ENCODE data around the gene DVL3.

Gene DVL3

DNA sequence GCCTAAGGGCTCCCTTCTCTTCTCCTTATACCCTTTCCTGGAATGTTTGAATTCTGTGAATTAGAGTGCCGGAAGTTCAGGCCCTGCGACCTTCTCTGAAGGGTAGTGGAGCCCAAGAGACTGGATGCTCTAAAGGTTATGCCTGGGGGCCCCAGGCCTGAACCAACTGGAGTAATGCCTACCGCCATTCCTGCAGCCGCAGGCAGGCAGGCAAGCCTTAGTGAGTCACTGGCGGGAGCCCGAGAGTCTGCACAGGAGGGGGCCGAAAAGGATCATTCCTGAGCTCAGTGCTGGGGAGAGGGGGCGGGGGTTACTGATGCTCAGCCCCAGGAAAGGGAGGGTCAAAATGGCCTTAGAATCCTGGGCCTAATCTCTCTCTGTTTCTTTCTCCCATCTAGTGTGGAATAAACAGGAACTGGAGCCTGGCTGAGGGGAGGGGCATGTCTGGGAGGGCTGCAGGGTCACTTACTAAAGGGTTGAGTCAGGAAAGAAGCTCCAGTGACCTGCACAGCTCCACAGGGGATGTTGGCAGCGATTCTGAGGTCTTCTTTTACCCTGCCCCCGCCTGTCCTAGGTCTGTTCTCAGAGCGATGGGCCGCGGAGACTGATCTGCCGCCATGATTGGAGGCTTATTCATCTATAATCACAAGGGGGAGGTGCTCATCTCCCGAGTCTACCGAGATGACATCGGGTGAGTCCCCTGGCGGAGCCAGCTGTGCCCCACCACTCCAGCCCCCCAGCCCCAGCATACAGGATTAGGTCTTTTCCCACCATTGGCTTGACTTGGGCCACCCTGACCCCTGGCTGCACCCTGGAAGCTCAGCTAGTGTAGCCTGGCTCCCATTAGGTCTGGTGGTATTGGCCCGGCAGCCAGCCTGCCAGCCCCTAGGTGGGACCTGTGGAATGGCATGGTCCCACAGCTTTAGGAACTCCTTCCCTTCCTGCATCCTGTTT, 21.5 kb downstream of the DVL3 start:
- DNase-seq (ENCODE audit: low spot score), result peak; percentile 52

DNA sequence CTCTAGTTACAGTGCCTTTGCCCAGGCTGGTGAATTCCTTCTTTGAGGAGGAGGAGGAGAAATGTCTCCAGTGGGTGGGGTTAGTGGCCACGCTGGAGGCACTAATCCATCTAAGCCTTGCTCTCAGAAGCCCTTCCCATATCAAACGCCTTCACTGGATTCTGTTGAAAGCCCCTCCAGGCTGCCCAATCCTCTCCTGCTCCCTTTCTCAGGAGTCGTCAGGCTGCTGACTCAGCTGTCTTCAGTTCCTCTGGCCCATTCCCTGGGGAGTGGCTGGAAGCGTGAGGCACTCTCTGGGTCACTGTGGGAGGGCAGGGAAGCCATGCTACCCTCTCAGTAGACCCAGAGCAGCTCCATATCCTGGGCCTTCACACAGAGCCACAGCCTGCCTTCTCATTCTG, 22.2 kb downstream of the DVL3 start:
- DNase-seq (ENCODE audit: low spot score), result no peak

GRCh38 chr3:184177767-184178306, 22.7 kb downstream of the DVL3 start:
- DNase-seq (ENCODE audit: low spot score), result no peak

GRCh38 chr3:184178521-184179138, 23.5 kb downstream of the DVL3 start:
- DNase-seq (ENCODE audit: low spot score), result no peak

DNA sequence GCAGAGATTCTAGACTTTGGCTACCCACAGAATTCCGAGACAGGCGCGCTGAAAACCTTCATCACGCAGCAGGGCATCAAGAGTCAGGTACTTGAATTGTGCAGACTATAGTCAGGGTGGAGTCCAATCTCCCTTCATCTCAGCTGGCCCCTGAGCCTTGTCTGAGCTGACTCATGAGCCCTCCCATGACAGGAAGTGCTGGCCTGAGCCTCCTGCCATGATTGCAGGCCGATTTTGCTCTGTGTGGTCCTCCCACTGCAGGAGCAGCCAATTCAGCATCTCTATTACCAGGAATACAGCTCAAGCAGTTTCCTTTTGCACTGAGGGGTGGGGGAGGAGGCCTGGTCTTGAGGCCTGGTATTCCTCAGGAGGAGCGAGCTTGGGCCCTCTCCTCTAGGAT, 25.0 kb downstream of the DVL3 start:
- DNase-seq (ENCODE audit: low spot score), result no peak

DNA sequence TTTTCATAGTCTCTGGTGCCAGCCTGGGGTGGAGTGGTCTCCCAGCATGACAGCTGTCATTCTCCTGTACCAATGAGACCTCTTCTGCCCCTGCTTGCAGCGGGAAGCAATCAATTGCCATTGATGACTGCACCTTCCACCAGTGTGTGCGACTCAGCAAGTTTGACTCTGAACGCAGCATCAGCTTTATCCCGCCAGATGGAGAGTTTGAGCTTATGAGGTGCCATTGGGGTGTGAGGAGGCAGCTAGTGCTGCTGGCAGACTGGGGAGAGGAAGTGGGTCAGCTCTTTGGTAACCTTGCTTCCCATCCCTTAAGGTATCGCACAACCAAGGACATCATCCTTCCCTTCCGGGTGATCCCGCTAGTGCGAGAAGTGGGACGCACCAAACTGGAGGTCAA, 26.4 kb downstream of the DVL3 start:
- DNase-seq (ENCODE audit: low spot score), result no peak

DNA sequence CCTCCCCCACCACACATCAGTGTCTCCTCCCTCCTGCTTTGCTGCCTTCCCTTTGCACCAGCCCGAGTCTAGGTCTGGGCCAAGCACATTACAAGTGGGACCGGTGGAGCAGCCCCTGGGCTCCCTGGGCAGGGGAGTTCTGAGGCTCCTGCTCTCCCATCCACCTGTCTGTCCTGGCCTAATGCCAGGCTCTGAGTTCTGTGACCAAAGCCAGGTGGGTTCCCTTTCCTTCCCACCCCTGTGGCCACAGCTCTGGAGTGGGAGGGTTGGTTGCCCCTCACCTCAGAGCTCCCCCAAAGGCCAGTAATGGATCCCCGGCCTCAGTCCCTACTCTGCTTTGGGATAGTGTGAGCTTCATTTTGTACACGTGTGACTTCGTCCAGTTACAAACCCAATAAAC, 28.5 kb downstream of the DVL3 start:
- DNase-seq (ENCODE audit: low spot score), result no peak

DNA sequence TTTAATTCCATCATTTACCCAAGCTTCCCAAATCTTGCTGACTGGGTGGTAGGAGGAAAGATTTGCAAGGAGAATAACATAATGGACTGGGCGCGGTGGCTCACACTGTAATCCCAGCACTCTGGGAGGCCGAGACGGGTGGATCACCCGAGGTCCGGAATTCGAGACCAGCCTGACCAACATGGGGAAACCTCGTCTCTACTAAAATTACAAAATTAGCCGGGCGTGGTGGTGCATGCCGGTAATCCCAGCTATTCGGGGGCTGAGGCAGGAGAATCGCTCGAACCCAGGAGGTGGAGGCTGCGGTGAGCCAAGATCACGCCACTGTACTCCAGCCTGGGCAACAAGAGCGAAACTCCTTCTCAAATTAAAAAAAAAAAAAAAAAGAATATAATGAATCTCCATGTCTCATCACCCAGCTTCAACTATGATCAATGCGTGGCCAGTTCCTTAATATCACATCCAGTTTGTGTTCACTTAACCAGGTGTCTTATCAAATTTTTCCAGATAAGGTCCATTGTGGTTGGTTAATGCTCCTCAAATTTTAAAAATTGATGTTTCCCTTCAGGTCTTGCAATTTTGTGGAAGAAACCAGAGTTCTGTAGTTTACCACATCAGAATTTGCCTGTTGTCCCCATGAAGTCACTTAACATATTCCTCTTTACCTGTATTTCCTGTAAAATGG, 29.5 kb downstream of the DVL3 start:
- no peak for DNase-seq (ENCODE audit: low spot score)

DNA sequence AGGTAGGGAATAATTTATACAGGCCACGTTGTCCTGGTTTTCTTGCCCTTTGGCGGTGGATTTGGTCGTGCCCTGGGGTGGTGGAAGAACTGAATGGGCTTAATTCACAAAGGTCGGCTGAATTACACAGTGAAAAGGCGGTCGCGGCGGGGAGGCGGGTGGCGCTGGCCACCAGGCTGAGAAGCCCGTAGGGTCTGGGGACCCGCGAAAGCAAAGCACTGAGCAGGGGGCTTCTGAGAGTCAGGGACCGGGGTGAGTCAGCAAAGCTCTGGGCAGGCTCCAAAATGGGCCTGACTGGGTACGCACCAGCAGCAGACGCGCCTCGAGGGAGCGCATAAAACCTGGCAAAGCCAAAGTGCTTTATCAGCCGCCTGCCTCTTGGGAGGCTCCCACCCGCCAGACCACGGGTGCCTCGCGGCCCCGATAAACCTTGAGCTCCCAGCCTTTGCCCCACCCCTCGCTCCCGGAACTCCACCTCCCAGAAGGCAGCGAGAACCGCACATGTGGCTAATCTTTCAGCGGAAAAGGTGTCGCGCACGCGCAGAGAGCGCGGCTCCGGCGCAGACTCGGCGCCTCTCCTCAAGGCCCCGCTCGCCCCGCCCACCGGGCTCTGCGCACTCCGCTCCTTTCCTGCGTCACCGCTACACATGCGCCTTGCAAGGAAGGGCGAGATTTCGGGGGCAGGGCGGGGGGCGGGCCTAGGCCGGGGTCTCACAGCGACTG, 30.4 kb downstream of the DVL3 start:
- DNase-seq (ENCODE audit: low spot score), result peak; percentile 99

DNA sequence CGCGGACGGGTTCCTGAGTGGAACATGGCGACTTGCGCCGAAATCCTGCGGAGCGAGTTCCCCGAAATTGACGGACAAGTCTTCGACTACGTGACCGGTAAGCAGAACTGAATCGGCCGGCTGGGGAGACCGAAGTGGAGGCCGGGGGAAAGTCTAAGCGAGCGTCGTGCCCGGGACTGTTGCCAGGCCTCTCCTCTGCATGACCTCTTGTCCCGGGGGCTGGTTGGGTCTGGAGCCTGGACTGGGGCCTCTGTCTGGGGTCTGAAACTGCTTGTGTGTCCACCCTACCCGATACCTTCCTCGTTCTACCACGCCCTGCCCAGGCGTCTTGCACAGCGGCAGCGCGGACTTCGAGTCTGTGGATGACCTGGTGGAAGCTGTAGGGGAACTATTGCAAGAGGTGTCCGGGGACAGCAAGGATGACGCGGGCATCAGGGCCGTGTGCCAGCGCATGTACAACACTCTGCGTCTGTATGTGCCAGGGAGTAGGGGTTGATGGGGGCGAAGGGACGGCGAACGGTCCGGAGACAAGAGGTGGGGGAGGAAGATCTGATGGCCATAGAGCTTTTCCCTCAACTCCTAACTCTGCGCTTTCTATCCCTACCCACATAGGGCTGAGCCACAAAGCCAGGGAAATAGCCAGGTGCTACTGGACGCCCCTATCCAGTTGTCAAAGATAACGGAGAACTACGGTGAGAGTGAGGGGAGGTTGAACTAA, 31.2 kb downstream of the DVL3 start, which contains the start of gene ABCF3:
Gene ABCF3, plus strand, starts transcription at position 16 of the 718 bp plus-strand sequence. Its CDS starts 9 bp downstream, at position 25.
- no peak for DNase-seq (ENCODE audit: low spot score)

DNA sequence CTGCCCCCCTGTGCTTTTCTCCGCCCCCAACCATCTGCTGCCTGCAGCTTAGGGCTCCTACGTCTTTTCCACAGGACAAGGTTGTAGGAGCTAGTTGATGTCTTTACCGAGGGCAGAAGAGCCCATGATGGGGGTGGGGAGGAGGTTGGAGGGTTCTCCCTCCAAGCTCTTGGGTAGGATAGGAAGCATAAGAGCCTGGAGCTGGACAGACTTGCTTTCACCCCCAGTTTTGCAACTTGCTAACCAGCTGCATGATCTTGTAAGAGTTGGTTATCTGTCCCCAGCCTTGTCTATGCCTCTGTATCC, 31.7 kb downstream of the DVL3 start:
- DNase-seq (ENCODE audit: low spot score), result no peak

- DNase-seq (ENCODE audit: low spot score), result no peak
These were observed 32.9 kb downstream of the DVL3 start for GRCh38 chr3:184188080-184188479.

- DNase-seq (ENCODE audit: low spot score), result no peak
These were observed 34.2 kb downstream of the DVL3 start for GRCh38 chr3:184189421-184189820.

- no peak for DNase-seq (ENCODE audit: low spot score)
These were observed 37.7 kb downstream of the DVL3 start for GRCh38 chr3:184192889-184193288.

GRCh38 chr3:184193991-184194539, 38.9 kb downstream of the DVL3 start:
- no peak for DNase-seq (ENCODE audit: low spot score)

DNA sequence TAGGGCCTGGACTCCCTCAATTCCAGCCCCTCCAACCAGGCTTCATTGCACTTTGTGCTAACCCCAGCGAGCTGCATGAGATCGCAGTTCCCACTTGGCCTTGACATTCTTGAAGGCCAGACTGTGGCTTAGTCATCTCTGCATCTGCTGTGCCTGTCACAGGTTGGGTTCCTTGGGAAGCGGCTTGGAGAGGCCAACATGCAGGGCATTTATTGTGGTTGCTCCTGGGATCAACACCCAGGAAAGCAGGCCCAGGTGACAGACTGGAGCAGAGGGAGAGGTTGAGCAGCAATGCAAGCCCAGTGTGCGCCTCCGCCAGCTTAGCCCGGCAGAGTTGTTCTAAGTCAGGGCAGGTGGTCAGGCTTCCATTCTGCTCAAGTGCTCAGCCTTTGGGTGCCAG, 41.4 kb downstream of the DVL3 start:
- DNase-seq (ENCODE audit: low spot score), result no peak

DNA sequence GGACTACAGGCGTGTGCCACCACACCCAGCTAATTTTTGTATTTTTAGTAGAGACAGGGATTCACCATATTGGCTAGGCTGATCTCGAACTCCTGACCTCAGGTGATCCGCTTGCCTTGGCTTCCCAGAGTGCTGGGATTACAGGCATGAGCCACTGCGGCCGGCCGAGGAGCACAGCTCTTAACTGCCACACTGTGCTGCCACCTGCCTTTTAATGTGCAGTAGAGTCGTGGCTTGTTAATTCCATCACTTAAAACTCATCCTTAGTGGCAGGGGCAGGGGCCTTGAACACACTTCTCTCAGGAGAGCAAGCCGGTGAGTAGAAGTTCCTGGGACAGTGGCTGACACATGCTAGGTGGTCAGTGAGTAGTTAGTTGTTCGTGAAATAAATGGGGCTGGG, 43.3 kb downstream of the DVL3 start:
- no peak for DNase-seq (ENCODE audit: low spot score)

DNA sequence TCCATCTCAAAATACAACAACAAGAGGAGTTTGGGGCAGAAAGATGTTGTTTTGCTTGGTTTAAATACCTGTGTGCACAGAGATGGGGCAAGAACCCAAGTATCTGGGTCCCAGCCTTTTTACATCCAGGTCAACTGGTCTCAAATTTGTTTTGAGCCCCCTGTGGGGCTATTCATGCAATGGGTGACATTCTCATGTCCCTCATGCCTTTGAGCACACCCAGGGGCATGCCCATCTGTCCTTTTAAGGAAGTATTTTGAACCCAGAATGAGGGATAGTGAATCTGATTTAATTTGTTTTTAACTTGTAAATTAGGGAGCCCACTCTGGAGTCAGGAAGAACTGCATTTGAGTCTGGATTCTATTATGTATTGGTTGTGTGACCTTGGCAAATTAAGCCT, 45.6 kb downstream of the DVL3 start:
- DNase-seq (ENCODE audit: low spot score), result no peak

DNA sequence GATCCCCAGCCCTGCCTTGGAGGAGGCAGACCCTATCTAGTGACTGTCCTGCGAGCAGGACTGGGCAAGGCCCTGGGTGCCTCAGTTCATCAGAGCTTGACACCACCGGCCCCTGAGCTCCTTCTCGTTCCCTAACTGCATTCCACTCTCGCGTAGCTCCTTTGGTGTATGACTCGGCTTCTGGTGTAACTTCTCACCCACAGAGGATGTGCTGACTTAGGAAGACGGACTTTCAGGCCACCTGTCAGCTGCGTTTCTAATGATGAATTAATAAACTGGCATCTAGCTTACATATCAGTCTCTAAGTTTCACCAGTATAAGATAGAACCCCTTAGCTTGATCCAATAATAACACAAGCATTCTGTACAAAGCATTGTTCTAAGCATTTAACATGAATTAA, 48.3 kb downstream of the DVL3 start:
- DNase-seq (ENCODE audit: low spot score), result no peak

DNA sequence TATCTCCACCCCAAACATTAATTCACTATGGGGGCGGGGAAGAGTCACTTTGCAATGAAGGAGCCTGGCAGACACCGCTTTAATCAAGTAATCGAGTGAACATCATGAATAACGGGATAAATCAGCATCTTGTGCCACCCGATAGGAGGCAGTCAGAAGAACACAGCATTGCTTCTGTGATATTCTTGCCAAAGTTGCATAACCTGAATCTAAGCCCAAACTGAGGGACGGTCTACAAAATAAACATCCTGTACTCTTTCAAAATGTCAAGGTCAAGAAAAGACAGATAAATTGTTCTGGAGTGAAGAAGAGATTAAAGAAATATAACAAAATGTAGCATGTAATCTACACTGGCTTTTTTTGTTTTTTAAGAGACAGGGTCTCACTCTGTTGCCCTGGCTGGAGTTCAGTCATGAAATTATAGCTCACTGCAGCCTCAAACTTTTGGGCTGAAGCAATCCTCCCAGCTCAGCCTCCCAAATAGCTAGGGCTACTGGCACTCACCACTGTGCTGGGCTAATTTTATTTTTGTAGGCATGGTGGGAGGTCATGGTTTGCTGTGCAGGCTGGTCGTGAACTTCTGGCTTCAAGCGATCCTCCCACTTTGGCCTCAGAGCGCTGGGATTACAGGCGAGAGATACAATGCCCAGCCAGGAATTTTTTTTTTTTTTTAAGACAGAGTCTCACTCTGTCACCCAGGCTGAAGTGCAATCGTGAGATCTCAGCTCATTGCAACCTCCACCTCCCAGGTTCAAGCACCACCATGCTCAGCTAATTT, 54.2 kb downstream of the DVL3 start:
- no peak for DNase-seq (ENCODE audit: low spot score)
